GM19455 (cell line): Measurements from ENCODE around the gene MACROD2.

Experiments used
- ATAC-seq: cut with Tn5 transposase; IDR thresholded peaks from one replicate; pipeline ENCODE4 v1.9.1; 2021; ENCODE audit not compliant: unreplicated experiment

The MACROD2 gene

GRCh38 chr20:14729390-14729789 lies 734.1 kb downstream of the MACROD2 start:
- ATAC-seq = no peak

- ATAC-seq = no peak
Measured at GRCh38 chr20:14732343-14732742, 737.0 kb downstream of the MACROD2 start.

GRCh38 chr20:14732996-14733395 lies 737.7 kb downstream of the MACROD2 start:
- ATAC-seq = no peak

DNA sequence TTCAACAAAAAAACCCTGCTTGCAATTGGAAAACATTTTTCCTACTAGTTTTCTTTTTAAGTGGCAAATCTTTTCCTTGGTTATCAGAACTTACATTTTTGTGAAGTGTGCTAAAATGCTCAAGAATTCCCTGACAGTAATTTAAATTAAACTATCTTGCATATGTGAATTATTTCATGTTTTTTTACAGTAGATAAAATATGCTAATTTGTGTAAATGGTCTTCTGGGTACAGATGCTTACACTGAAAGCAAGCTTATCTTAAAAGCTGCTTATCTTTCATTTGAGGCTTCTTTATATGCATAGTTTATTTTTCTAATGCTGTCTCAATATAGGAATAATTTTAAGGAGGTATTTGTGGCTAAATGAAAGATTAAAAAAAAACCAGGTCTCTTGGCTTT lies 745.1 kb downstream of the MACROD2 start:
- no peak for ATAC-seq

DNA sequence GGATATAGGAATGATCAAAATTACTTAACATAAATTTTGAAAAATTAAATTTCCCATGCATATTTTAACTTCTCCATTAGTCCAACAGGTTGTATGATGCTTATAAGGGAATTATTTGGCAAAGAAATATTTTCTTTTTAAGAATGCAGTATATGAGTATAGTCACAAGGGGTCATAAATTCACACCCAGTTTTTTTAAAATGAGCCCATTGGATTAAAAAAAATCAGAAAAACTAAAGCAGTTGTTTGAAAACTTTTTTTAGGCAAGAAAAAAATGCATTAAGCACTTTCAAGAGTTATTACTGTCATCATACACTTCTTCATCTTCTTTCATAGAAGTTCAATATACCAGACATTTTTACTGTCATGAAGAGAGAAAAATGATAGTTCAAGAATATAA lies 746.3 kb downstream of the MACROD2 start:
- no peak for ATAC-seq

DNA sequence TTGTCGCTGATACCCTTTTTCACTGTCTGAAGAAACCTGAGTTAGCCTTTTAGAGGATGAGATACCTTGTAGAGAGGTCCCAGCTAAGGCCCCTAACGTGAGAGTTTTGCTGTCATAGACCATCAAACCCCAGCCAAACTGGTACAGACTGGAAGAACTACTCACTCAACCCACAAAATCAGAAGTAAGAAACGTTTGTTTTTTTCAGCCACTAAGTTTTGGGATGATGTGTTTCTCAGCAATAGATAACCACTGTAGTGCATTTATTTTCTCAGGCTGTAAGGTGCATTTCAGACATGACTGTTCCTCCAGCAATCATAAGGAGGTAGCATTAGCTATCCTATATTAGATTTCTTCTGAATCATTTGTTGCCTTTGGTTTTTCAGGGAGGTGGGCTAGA lies 749.4 kb downstream of the MACROD2 start:
- ATAC-seq = peak; percentile 76

DNA sequence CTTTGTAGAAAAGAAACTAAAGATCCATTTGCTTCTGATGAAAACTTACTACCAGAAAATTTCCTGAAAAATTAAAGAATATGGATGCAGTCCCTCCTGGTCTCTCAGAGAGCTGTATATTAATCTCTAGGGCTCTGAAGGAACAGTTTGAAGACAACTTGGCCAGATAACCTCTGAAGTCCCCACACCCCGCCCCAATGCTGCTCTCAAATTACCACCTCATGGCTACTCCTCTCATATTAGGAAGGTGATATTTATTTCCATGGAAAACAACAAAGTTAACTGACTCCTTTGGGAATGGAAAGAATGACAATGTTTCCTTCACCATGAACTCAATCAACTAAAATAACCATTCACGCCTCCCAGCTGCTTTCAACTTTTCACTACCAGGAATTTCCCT lies 750.5 kb downstream of the MACROD2 start:
- ATAC-seq = no peak

DNA sequence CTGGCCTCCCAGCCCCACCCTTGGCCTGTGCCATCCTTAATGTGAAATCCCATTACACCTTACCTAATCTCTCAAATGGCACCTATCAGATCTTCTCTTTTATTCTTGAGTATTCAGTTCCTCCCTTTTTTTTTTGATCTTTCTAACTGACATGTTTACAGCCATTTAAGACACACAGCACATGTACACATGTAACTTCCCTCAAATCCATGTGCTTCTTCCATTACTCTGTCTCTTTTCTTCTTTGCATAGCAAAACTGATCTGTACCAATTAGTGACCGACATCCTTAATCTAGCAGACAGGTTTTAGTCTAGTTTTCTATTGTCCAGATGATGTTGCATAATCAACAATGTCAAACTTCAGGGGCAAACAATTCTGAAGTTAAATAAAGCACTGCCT lies 755.9 kb downstream of the MACROD2 start:
- no peak for ATAC-seq

DNA sequence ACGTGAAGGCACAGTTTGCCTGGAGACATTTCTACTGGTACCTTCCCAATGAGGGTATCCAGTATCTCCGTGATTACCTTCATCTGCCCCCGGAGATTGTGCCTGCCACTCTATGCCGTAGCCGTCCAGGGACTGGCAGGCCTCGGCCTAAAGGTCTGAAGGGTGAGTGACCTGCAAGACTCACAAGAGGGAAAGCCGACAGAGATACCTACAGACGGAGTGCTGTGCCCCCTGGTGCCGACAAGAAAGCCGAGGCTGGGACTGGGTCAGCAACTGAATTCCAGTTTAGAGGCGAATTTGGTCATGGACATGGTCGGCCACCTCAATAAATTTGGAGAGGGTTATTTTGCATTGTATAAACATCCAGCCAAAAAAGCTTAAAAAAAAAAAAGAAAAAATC lies 762.4 kb downstream of the MACROD2 start:
- no peak for ATAC-seq

- no peak for ATAC-seq
Measured at GRCh38 chr20:14758356-14758755, 763.0 kb downstream of the MACROD2 start.

DNA sequence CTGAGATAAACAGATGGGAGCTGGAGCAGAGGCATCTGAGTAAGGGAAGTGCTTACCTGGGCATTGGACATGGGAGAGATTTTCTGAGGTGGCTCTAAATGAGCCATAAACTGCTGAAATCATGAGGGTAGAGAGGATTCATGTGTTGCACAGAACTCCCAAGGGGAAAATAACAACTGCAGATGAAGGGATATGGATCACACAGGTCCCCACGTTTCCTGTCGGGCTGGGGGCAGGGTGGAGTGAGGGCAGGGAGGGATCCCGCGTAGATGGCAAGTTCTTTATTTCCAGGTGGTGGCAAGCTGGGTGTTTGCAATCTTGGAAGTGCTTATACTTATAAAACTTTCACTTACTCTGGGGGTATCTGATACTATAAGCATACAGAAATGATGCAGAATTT lies 764.7 kb downstream of the MACROD2 start:
- no peak for ATAC-seq

GRCh38 chr20:14761903-14762302 lies 766.6 kb downstream of the MACROD2 start:
- no peak for ATAC-seq

DNA sequence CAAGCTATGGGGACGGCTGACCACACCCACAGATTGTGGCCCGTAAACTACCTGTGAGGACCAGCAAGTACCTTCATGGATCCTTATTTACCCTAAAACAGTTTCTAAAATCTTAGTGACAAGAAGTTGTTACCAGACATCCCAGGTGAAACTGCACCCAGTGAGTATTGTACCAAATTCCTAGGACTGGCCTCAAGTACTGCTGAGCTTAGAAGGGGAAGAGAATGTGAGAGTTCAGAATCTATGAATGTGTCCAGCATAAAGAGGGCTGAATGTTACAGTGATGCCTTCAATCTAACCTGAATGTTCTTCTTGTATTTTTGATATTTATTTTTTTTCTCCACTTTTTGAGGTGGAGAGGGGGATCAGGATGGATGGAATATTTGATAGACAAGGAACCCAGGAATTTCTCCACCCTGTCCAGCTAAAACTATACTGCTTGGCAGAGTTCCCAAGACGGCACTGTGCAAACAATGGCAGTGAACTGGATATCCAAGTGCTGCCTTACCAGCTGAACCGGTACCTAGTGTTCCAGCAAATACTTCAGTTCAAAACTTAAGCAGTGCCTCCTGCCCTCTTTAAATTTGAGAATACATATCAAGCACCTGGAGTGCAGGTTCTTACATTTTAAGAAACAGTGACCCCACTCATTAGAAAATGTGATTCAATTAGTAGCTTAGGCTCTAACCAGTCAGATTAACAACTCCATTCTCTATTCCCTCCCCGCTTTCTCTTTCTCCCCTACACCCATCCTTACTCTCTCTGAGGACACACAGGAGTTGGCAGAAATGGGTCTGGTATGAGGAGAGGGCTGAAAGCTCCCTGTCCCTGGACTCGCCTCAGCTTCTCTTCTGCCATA lies 769.4 kb downstream of the MACROD2 start:
- no peak for ATAC-seq

- ATAC-seq = no peak
Measured at GRCh38 chr20:14765370-14765701, 770.0 kb downstream of the MACROD2 start.

DNA sequence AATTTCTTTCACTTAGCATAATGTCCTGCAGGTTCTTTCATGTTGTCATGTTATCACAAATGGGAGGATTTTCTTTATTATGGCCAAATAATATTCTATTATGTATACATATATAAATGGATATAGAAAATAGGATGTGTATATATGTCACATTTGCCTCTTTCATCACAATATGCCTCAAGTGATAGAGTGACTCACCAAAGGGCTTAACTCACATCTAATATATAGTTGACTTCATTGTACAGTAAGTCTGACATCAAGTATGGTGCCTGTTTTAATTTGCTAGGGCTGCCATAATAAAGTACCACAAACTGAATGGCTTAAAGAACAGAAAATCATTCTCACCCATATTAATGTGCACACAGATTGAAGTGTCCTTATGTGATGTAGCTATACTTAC lies 778.2 kb downstream of the MACROD2 start:
- no peak for ATAC-seq

GRCh38 chr20:14775778-14776177 lies 780.5 kb downstream of the MACROD2 start:
- no peak for ATAC-seq

DNA sequence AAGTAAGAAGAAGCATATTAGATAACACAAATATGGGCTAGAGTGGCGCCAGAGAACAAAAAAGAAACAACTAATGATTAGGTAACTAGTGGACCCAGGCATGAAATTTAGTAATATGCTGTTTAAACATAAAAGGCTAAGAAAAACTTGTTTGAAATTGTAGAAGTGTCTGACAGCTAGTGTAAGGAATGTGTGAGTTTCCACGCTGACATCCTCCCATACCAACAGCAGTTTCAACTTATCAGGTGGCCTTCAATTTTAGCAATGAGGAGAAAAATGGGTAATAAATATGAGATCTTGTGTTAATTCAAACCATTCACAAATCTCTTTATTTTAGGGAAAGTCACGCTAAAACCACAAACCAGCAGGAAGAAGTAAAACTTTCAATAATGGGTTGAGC lies 782.3 kb downstream of the MACROD2 start:
- no peak for ATAC-seq

- ATAC-seq = no peak
Measured at GRCh38 chr20:14778096-14778495, 782.8 kb downstream of the MACROD2 start.

GRCh38 chr20:14778875-14779274 lies 783.6 kb downstream of the MACROD2 start:
- no peak for ATAC-seq

DNA sequence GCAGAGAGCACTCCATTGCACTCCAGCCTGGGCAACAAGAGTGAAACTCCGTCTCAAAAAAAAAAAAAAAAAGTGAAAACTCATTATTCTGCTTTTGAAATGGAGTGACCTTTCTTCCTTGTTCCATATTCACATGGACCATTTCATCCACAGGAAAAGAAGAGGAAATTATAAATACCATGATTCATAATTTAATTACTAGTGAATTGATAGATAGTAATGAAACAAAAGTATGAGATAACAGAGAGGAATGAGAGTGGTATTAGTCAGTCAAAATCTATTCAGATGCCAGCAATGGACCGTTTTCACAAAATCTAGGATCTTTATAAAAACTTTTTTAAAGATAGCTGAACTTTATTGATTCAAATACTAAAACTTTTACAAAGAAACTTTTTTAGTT lies 785.2 kb downstream of the MACROD2 start:
- no peak for ATAC-seq

DNA sequence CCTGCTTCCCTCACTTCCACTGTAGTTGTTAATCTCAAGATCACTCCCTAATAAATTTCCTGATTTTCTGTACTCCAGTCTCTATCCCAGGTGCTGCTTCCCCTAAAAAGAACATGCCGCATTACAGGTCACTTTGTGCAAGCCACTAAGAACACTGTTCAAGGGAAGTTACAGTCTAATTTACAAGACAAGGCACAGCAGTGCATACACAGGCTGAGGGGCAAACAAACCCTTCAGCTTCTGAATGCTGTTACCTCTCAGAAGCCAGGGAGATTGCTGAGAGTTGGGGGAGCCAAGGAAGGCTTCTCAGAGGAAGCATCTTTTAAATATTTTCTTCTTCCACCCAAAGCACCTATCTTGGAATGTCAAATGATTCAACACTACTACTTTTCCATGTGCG lies 787.4 kb downstream of the MACROD2 start:
- ATAC-seq = no peak

DNA sequence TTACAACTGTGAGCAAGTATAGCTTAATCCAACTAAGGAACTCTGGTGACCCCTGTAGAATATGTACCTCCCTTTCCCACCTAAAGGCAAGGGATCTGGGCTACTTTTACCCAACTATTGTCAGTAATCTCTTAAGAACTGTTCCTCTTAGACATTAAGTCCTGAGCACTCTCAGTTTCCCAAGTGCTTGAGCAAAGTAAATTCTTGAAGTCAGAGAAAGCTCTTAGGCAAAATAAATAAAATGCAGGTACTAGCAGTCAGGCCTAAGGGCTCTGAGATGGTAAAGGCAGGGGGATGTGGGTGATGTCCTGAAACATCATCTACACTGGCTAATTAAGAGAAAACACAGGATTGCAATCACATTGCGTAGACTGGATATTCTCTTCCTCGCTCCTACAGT lies 788.5 kb downstream of the MACROD2 start:
- ATAC-seq = no peak

GRCh38 chr20:14785065-14785743 lies 789.9 kb downstream of the MACROD2 start:
- ATAC-seq = no peak
